ENCODE results near the gene E2F2. TPM values are rescaled to one million over a fixed set of nuclear protein-coding genes. Genes with fewer than 3 reads are reported as not detected.
"Not testable (repeated sequence)": the region's sequence is repeated elsewhere in the genome, so short reads cannot be mapped to it uniquely, and the experiment has no call there.

The E2F2 gene
- total RNA-seq, 2 donors from 2014 or later: 0.14 to 0.35 TPM

DNA sequence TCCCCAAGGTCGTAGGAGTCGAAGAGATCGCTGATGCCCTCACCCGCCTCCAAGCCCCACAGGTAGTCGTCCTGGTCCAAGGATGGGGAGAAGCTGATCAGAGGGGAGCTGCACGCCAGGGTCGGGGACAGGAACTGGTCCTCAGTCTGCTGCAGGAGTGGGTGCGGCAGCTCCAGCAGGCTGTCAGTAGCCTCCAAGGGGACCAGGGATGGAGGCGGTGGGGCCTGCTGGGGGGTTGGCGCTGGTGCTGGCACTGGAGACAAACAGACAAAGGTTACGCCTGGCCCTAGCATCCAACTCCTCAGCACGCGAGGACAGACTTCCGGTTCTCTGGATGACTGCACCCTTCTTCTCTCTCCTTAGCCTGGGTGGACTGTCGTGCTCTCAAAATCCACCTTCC, 21.1 kb downstream of the E2F2 start:
- no peak overlapping the region for H3K27ac ChIP-seq
- no peak for ATAC-seq (ENCODE audit: insufficient number of reproducible peaks, low FRiP score, low read depth)
- TF ChIP-seq, protein P1, sequence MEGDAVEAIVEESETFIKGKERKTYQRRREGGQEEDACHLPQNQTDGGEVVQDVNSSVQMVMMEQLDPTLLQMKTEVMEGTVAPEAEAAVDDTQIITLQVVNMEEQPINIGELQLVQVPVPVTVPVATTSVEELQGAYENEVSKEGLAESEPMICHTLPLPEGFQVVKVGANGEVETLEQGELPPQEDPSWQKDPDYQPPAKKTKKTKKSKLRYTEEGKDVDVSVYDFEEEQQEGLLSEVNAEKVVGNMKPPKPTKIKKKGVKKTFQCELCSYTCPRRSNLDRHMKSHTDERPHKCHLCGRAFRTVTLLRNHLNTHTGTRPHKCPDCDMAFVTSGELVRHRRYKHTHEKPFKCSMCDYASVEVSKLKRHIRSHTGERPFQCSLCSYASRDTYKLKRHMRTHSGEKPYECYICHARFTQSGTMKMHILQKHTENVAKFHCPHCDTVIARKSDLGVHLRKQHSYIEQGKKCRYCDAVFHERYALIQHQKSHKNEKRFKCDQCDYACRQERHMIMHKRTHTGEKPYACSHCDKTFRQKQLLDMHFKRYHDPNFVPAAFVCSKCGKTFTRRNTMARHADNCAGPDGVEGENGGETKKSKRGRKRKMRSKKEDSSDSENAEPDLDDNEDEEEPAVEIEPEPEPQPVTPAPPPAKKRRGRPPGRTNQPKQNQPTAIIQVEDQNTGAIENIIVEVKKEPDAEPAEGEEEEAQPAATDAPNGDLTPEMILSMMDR (IDR thresholded peaks at IDR 0.05): no peak
- no peak overlapping the region for H3K4me3 ChIP-seq
- no peaks in the 10 kb centered on the region for H3K4me1 ChIP-seq (ENCODE audit: control insufficient read depth in 1 of 2, low read depth in 2 of 2)
- no peaks in the 10 kb centered on the region for H3K9me3 ChIP-seq
- DNase-seq (ENCODE audit: low spot score): no peak
- no peaks in the 10 kb centered on the region for H3K27me3 ChIP-seq (replicated peaks; ENCODE audit: insufficient read depth)
- no peaks in the 10 kb centered on the region for H3K36me3 ChIP-seq

DNA sequence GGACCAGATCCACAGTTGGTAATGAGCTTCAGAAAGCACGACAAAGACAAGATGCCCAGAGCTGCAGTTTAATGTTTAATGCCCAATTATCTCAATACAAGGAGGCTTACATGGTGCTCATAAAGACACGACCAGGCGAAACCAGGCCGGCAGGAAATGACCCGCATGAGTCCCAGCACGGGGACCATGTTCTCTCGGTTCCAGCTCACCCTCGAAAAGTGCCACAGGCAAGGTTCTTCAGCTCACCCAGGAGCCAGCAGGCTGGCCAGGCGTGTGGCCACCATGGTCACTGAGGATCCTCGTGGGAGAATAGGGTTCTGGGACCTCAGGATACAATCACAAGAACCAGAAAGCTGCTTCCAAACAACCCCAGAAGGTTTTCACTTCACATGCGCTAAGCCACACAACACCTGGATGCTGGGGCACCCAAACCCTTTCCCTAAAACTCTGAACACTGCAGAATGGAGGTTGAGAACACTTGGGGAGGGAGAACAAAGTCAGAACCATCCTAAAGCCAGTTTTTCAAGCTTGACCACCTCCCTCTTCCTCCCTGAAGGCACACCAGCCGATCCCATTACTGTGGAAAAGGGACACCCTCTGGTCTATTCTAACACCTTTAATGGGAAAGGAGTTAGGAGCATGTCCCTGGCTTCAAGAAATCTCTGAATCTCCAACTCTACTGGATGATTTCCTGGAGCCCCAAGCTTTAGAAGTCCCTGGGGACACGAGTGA, 24.5 kb downstream of the E2F2 start:
- no peak overlapping the region for H3K27ac ChIP-seq
- H3K36me3 ChIP-seq: no peaks in the 10 kb centered on the region
- no peak for ATAC-seq (ENCODE audit: insufficient number of reproducible peaks, low FRiP score, low read depth)
- TF ChIP-seq, protein P1 (IDR thresholded peaks at IDR 0.05): no peak
- no peaks in the 10 kb centered on the region for H3K27me3 ChIP-seq (replicated peaks; ENCODE audit: insufficient read depth)
- no peak for DNase-seq (ENCODE audit: low spot score)
- H3K4me3 ChIP-seq: no peak overlapping the region
- H3K4me1 ChIP-seq (ENCODE audit: control insufficient read depth in 1 of 2, low read depth in 2 of 2): no peaks in the 10 kb centered on the region
- no peaks in the 10 kb centered on the region for H3K9me3 ChIP-seq

DNA sequence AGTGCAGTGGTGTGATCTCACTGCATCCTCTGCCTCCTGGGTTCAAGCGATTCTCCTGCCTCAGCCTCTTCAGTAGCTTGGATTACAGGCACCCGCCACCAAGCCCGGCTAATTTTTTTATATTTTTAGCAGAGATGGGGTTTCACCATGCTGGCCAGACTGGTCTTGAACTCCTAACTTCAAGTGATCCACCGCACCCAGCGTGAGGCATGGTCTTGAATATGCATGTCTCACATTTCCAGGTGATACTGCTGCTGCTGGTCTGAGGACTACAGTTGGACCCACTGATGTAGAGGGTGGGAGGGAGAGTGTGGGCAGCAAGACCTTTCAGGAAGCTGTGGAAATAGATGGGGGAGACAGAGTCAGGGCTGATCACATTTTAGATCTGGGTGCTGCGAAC, 25.2 kb downstream of the E2F2 start:
- ATAC-seq (ENCODE audit: insufficient number of reproducible peaks, low FRiP score, low read depth): no peak
- H3K27me3 ChIP-seq (replicated peaks; ENCODE audit: insufficient read depth): no peaks in the 10 kb centered on the region

DNA sequence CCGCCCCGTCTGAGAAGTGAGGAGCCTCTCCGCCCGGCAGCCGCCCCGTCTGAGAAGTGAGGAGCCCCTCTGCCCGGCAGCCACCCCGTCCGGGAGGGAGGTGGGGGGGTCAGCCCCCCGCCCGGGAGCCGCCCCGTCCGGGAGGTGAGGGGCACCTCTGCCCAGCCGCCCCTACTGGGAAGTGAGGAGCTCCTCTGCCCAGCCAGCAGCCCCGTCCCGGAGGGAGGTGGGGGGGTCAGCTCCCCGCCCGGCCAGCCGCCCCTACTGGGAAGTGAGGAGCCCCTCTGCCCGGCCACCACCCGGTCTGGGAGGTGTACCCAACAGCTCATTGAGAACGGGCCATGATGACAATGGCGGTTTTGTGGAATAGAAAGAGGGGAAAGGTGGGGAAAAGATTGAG, 26.9 kb downstream of the E2F2 start:
- H3K27me3 ChIP-seq (replicated peaks; ENCODE audit: insufficient read depth); ATAC-seq (ENCODE audit: insufficient number of reproducible peaks, low FRiP score, low read depth); H3K36me3 ChIP-seq; H3K9me3 ChIP-seq; H3K4me3 ChIP-seq; H3K27ac ChIP-seq; H3K4me1 ChIP-seq (ENCODE audit: control insufficient read depth in 1 of 2, low read depth in 2 of 2); DNase-seq (ENCODE audit: low spot score): not testable (repeated sequence)

More for the DNA sequence above, 25.2 kb downstream of the E2F2 start:
- Histone ChIP-seq H3K4me3 (no peak overlapping the region), H3K36me3 (no peaks in the 10 kb centered on the region), H3K27ac (no peak overlapping the region), H3K4me1 (ENCODE audit: control insufficient read depth in 1 of 2, low read depth in 2 of 2) (no peaks in the 10 kb centered on the region), H3K9me3 (no peaks in the 10 kb centered on the region)
- no peak for DNase-seq (ENCODE audit: low spot score)
- TF ChIP-seq, protein P1 (IDR thresholded peaks at IDR 0.05): no peak

DNA sequence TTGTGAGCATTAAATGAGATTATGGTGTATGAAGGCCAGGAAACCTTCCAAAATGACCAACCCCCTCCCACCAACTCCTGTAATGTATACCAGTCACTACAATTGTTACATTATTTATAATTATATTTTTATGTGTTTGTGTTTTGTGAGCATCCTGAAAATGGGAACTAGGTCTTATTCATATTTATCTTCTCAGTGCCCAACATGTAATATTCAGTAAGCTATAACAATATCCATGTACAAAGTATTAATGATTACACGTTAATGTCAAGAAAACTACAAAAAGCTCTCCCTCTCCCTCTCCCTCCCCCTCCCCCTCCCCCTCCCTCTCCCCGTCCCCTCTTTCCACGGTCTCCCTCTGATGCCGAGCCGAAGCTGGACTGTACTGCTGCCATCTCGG, 28.1 kb downstream of the E2F2 start:
- H3K4me3 ChIP-seq: no peak overlapping the region
- H3K27ac ChIP-seq: no peak overlapping the region
- no peaks in the 10 kb centered on the region for H3K27me3 ChIP-seq (replicated peaks; ENCODE audit: insufficient read depth)
- H3K4me1 ChIP-seq (ENCODE audit: control insufficient read depth in 1 of 2, low read depth in 2 of 2): no peaks in the 10 kb centered on the region
- TF ChIP-seq, protein P1 (IDR thresholded peaks at IDR 0.05): no peak
- no peaks in the 10 kb centered on the region for H3K9me3 ChIP-seq
- H3K36me3 ChIP-seq: no peaks in the 10 kb centered on the region
- DNase-seq (ENCODE audit: low spot score) (no peak), ATAC-seq (ENCODE audit: insufficient number of reproducible peaks, low FRiP score, low read depth) (no peak)

DNA sequence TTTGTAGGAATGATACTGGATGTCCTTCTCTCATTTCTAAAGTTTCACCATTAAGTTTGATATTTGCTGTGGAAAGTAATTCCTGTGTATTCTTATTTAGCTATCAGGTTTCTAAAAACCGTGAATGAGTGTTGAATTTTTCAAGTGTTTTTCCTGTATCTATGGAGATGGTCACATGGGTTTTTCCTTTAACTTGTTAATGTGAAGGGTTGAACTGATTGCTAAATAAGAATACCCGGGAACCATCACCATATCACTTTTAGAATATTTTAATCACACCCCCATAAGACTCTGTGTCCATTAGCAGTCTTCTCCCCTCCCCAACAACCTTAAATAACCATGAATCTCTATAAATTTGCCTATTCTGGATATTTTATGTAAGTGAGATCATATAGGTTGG, 30.6 kb downstream of the E2F2 start:
- TF ChIP-seq, protein P1 (IDR thresholded peaks at IDR 0.05): no peak
- Histone ChIP-seq H3K4me3 (no peak overlapping the region), H3K9me3 (no peaks in the 10 kb centered on the region), H3K36me3 (no peaks in the 10 kb centered on the region), H3K4me1 (ENCODE audit: control insufficient read depth in 1 of 2, low read depth in 2 of 2) (no peaks in the 10 kb centered on the region), H3K27me3 (replicated peaks; ENCODE audit: insufficient read depth) (no peaks in the 10 kb centered on the region), H3K27ac (no peak overlapping the region)
- ATAC-seq (ENCODE audit: insufficient number of reproducible peaks, low FRiP score, low read depth) (no peak), DNase-seq (ENCODE audit: low spot score) (no peak)

All from thoracic aorta (tissue), 2 donors.